Activated CD4-positive, alpha-beta T cell treated with anti-CD3 and anti-CD28 coated beads, Interleukin-2, amount 50 U/mL, for 16 hours (primary cell): ENCODE results near the gene PPM1F.

Experiments used
- DNase-seq: peaks from one replicate; pipeline ENCODE4 v3.0.0-alpha.2; 2020

The PPM1F gene

DNA sequence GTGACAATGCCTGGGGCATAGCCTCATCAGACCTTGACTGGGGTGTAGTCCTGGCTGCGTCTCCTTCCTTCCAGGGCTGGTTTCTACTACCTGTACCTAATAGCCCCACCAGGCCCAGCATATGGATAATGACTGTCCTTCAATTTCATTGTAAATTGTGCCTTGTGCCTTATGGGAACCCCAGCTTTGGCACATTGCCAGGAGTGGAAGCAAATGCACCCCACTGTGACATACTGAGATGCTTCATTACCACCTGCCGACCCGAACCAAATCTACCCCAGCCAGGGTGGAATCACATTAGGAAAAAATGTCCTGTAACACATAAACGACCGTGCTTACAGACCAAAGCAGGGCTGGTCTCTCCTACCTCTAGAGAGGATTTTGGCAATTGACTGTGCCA, 22.6 kb upstream of the PPM1F start:
- DNase-seq, result no peak

- no peak for DNase-seq
These were observed 21.5 kb upstream of the PPM1F start for GRCh38 chr22:21974058-21974649.

- no peak for DNase-seq
These were observed 20.2 kb upstream of the PPM1F start for GRCh38 chr22:21972806-21973205.

DNA sequence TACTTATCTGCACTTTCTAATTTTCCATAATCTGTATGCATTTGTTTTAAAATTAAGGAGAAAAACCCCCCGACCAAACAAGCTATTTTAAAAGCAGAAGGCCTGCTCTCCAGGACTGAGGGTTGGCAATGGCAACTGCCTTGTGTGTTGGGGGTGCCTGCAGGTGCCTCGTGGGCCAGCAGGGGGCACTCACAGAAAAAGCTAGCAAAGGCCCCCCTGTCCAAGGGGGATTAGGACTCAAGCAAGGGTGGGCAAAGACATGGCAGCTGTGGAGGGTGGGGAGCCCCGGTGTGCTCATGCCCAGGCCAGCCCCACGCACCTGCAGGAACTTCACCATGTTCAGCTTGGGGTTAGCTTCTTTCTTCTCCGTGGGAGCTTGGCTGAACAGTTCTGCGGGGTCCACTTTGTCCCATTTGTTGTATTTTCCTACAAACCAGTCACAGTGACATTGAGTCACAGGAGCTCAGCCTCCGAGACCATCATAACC, 19.7 kb upstream of the PPM1F start:
- peak; percentile 54 for DNase-seq

- DNase-seq, result no peak
These were observed 19.2 kb upstream of the PPM1F start for GRCh38 chr22:21971858-21972275.

DNA sequence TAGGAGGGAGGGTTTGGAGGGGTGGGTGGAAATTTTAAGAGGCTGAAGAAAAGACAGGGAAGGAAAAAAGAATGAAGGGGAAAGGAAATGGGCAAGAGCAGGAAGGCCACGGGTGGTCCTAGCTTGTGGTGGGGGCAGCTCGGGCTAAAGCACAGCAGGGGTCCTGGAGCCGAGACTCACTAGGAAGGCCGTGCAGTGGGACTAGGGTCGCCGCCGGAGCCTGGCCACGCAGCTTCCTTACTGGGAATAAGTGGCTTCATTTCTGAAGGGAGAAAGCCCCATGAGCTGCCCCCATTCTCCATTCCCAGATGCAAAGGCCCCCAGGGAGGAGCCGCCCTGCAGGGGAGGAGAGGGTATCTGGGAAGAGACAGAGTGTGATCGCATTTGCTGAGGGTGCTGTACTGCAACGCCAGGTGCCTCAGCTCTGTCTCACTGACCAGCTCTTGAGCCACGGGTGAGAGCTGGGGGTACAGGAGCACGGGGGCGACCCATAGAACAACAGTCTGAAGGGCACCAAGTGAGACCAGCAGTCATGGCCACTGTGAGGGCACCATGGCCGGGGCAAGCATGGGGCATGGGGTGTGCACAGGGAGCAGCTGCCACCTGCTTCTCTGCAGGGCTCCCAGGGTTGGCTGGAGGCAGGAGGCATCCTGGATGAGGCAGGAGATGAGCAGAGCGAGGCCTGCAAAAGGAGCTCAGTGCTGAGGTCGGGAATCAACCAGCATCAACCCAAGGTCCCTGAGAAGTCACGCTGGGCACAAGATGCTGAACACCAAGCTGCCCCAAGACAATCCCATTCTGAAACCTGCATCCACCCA, 18.4 kb upstream of the PPM1F start:
- no peak for DNase-seq

DNA sequence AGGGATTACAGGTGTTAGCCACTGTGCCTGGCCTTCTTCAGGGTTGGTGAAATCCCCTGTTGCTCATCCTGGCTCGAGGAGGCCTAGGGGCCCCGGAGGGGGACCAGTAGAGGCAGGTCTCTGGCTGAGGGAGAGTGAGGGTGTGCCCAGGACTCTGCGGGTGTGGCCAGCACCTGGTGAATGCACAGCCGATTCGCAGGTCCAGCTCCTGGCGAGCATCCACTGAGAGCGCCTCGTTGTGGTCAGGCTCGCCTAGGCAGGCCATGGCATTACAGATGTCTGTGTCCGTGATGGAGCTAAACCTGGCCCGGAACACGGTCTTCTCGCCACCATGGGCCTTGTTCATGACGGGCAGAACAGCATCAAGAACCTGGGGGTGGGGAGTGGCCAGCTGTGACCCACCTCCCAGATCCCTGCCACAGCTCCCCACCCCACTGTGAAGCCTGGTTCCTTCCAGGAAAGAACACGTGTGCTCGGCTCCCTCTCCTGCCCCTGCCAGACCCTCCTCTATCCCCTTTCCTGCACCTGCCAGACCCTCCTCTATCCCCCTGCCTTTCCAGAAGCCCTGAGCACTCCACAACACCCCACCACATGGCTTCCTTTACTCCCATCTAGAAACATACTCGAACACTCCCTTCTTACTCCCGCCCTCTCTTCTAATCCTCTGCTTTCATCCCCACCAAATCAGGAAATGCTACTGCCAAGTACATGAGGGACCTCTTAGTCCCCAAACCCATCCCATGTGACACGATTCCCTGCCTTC, 17.6 kb upstream of the PPM1F start:
- no peak for DNase-seq

- no peak for DNase-seq
These were observed 15.9 kb upstream of the PPM1F start for GRCh38 chr22:21968452-21969129.

- DNase-seq, result no peak
These were observed 15.1 kb upstream of the PPM1F start for GRCh38 chr22:21967693-21968271.

DNA sequence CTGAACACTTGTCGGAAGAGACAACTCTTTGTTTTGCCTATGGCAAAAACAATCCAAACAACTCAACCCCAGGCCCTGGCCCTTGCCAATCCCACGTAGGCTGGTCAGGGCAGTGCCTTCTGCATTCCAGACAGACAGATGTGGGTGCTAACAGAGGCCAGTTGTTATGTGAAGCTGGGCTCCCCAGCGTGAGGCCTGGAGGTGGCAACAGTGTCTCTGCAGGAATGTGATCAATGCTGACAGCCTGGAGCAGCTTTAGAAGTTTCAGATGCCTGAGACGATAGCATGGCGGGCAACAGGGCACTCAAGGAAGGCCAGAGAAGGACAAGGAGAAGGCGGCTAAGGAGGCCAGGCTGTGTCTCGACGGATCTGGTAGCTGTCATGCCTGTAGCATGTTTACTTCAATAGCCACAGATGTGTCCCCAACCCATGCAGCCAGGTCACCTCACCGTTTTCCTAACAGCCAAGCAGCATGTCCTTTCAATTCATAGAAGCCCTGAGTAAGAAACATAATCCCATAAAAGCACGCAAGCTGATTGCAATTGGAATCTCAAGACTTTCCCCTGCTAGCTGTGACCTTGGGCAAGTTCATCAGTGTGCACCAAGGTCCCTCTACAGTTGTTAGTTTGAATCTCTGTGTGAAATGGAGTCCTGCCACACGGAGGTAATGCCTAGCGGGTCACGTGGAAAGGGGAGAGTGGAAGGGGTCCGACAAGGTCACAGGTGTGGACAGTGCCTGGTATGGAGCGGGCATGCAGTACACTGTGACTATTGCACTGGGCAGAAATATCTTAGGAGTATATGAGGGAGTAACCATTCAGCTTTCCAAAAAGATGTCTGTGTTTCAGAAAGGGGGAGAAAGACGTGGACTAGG, 14.2 kb upstream of the PPM1F start:
- DNase-seq, result no peak

- no peak for DNase-seq
These were observed 13.2 kb upstream of the PPM1F start for GRCh38 chr22:21965762-21966288.

GRCh38 chr22:21964918-21965484, 12.4 kb upstream of the PPM1F start:
- no peak for DNase-seq

DNA sequence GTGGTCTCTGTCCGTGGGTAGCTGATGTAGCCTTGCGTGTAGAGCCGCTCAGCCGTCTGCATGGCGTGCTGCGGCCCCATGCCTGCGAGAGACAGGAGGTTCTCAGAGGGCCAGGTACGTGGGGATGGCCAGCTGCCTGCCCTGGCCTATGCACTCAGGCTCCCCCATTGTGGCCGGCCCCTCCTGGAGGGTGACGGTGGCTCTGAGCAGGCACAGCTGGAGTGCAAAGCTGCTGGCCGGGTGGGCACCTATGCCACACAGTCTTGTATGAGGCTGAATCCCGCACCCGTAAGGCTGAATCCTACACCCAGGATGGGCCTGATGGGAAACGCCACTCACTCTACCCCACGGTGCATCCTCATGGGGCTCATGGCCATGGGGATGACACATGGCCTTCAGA, 11.6 kb upstream of the PPM1F start:
- no peak for DNase-seq

DNA sequence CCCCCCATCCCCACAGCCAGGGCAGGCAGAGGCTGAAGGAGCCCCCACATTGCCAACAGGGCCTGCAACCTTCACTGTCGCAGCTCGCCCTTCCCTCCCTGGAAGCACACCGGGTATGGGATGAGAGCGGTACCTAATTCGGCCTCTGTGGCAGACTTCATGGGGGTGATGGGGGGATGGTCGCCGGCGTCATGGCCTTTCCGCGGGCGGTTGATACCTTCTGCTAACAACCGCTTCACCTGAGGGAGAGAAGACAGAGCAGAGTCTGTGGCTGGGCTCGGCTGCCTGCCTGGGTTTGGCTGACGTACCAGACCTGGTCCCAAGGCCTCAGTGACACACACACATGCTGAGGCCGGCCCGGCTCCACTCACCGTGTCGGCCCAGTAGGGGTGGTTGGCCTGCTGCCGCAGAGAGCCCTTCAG, 11.2 kb upstream of the PPM1F start:
- DNase-seq, result no peak

GRCh38 chr22:21963286-21963685, 10.6 kb upstream of the PPM1F start:
- DNase-seq, result no peak

- DNase-seq, result no peak
These were observed 10.0 kb upstream of the PPM1F start for GRCh38 chr22:21962655-21962949.

- no peak for DNase-seq
These were observed 9.4 kb upstream of the PPM1F start for GRCh38 chr22:21961886-21962654.

DNA sequence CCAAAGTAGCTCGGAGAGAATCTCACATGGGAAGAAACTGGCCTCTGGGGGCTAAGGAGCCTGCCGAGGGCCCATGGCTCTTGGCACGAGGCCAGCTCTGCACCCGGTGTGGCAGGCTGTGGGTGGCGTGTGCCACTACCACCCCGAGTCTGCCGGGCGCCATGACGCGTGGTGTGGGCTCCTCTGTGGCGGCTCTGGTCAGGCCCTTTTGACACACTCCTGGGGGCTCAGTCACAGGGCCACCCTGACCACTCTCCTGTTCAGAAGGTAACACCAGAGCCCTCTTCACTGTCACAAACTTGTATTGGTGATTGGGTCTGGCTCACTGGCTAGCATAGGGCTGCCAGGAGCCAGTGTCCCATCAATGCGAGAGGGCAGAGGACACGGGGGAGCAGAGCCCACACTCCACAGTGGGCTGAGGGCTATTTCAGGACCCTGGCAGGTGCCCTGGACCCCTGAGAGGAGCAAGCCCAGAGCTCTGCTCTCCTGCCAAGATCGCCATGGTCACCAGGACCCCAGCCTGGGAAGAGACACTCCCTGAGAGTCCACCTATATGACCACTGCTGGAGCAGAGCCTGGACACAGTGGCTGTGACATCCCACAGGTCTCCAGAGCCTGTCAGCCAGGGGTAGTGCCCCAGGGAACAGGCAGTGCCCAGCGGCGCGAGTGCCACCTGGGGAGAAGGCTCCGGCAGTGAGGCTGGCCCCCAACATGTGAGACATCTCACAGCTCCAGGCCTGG, 8.6 kb upstream of the PPM1F start:
- no peak for DNase-seq

GRCh38 chr22:21960200-21961126, 7.8 kb upstream of the PPM1F start:
- no peak for DNase-seq
